HG03025 (cell line): ENCODE results near the gene RPL38.

Experiments
- ATAC-seq: cut with Tn5 transposase; IDR thresholded peaks from one replicate; pipeline ENCODE4 v1.9.1; 2021; ENCODE audit warnings: mild to moderate bottlenecking, moderate library complexity; ENCODE audit not compliant: unreplicated experiment, low FRiP score

Gene RPL38

GRCh38 chr17:74223901-74224300 is 20.4 kb downstream of the RPL38 start:
- no peak for ATAC-seq

DNA sequence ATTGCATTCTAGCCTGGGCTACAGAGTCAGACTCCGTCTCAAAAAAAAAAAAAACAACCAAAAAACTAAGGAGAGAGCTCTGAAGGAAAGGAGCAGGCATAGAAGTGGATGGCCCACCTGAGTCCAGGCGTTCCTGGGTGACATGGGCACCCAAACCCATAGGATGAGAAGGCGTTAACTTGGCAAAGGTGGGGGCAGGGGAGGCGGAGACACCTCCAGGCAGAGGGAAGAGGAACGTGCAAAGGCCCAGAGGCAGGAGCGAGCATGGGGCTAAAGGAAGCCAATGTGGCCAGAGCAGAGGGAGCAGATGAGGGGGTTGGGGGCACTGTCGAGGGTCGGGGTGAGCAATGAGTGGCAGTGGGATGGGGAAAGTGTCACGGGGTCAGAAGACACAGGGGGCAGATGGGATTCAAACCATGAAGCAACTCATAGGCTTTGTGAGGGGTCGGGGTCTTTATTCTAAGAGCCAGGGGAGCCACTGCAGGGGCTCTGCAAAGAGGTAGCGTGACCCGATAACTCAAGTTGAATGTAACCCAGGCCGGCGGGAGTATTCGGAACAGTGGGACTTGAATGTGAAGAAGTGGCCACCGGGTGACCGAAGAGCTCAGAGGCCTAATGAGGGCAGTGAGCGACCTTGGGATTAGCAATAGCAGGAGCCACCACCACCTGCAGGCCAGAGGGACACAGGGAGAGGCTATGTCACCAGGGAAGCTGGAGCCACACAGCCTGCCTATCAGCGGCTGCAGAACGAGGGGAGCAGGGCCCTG is 21.7 kb downstream of the RPL38 start:
- ATAC-seq: no peak

GRCh38 chr17:74226252-74226651 is 22.8 kb downstream of the RPL38 start:
- ATAC-seq: no peak

DNA sequence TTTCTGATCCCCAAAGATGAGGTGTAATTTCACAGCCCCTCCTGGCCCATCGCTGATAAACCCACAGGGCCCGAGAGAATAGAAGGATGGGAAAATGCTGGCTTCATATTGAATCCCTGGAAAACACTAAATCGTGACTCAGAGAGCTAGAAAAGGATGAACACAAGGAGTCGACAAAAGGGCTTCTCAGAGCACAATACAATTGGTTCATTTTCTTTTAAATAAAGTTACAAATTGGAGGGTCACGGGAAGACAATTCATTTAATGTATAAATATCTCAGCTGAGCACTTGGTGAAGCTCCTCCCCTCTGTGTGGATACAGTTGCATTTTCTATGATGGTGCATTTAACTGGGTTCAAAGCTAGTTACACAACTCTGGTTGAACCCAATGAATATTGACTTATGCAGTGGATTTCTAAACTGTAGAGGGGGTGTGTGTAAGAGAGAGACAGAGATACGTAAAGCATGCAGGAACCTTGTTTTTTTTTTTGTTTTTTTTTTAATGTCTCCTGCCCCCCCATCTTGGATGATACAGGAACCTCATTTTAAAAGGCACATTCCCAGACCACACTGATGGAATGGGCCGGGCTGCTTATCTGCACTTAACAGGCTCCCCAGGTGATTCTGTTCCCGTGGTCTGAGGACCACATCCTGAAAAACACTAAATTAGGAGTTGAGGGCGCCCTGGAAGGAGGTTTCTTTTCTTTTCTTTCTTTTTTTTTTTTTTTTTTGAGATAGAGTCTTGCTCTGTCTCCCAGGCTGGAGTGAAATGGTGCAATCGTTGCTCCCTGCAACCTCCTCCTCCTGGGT is 24.0 kb downstream of the RPL38 start:
- no peak for ATAC-seq

DNA sequence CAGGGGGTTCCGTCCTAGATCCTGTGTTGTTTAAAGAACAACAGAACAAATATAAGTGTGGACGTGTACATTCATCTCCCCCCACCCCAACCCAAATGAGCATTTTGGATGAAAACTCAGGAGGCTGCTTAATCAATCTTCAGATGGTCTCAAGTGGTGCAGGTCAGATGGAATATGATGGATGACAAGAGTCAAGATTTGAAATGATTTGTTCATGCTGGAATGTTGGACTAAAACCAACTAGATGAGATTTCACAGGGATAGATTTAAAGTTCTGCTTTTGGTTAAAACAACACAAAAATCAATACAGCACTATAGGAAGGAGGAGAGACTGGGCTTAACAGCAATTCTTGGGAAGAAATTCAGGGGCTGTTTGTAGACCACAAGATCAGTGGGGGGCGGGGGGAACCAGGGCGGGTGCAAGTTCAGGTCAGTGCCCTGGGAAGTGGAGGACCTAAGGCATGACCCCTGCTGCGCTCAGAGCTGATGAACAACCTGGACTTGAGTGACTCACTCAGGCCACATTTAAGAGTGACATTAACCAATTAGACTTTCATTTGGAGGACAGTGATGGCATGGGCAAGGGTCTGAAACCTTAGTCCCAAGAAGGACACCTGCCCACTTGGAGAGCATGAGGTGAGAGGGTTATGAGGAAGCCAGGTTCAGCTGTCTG is 25.0 kb downstream of the RPL38 start:
- no peak for ATAC-seq

DNA sequence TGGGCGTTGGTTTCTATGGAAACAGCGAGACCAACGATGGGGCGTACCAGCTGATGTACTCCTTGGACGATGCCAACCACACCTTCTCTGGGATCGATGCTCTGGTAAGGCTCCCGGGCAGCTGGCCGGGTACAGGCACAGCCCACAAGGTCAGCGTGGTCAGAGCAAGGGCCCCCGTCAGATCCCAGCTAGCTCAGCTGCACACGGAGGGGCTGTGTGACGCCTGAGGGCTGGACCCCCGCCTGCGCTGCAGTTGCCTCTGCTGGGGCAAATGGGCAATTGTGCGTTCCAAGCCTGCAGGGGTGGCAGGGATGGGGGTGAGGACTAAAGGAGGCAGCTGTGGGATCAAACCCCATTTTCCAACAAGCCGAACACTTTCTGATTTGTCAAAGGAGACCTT is 27.4 kb downstream of the RPL38 start:
- ATAC-seq: no peak

- ATAC-seq: no peak
These were observed 28.7 kb downstream of the RPL38 start for GRCh38 chr17:74231928-74232907.

DNA sequence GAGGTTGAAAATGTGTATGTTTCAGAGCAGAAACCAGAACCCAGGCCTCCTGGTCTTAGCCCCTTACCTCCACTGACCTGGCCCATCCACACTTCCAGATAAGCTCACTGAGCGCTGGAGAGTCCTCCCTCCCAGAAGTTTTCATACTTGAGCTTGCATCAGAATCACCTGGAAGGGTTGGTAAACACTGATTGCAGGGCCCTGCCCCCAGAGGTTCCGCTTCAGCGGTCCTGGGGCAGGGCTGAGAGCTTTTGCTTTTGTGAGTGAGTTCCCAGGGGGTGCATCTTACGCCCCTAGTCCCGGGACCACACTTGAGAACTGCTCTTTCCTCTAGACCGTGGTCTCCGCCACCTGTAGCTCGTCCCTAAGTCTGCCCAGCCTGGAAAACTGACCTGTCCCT is 30.5 kb downstream of the RPL38 start:
- no peak for ATAC-seq

DNA sequence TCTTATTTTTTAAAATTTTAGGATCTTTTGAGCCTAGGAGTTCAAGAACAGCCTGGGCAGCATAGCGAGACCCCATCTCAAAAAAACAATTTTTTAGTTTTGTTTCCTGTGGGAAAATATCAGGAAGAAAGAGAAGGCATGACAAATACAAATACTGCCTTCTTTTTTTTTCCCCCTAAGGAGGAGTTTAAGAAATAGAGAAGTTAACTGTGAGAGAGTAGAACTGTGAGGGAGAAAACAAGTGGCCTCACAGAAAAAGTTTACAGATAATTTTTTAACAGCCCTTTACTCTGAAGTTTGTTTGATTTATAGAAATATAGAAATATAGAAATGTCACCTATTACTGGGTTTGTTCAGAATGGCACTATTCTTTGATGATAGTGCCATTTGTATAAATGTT is 31.0 kb downstream of the RPL38 start:
- ATAC-seq: no peak

- ATAC-seq: no peak
These were observed 31.6 kb downstream of the RPL38 start for GRCh38 chr17:74235040-74235581.

DNA sequence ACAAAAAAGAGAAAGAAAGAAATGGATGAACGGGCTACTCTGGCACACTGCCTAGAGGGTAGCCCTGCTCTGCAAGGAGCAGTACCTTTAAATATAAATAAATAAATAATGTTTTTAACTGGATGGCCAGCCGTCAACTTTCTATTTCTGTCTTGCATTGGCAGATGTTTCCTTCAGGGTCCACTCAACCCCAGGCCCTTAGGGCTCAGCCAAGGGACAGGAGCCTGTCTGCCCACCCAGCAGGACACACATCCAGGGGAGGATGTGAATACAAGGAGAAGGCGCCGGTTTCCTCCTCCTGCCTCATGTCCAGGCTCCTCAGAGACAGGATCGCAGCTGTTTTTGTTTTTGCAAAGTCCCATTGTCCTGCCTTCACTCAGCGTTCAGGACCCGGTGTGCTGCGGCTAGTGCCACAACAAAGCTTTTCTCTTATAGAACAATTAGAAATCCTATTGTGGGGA is 32.5 kb downstream of the RPL38 start:
- no peak for ATAC-seq

GRCh38 chr17:74237321-74237720 is 33.8 kb downstream of the RPL38 start:
- ATAC-seq: no peak

- ATAC-seq: no peak
These were observed 35.7 kb downstream of the RPL38 start for GRCh38 chr17:74239172-74239571.

- ATAC-seq: no peak
These were observed 37.2 kb downstream of the RPL38 start for GRCh38 chr17:74240618-74241205.

GRCh38 chr17:74241431-74241830 is 38.0 kb downstream of the RPL38 start:
- ATAC-seq: no peak

DNA sequence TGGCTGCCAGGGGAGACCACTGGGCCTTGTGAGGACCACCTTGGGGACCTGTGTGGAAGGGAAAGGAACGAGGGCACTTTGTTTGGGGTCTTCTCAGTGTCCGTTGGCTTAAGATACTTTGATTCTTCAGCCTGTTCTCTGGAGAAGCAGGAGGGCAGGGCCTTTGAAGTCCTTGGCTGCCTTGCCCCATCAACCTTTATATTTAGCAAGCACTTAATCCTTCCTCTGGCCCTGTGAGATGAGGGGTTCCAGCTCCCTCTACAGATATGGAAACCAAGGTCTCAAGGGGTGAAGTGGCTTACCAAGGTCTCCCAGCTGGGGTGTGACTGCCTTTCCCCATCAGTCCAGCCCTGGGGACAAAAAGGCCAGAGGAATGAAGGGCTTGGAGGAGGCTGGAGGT is 38.4 kb downstream of the RPL38 start:
- no peak for ATAC-seq

- no peak for ATAC-seq
These were observed 39.7 kb downstream of the RPL38 start for GRCh38 chr17:74243013-74243755.

DNA sequence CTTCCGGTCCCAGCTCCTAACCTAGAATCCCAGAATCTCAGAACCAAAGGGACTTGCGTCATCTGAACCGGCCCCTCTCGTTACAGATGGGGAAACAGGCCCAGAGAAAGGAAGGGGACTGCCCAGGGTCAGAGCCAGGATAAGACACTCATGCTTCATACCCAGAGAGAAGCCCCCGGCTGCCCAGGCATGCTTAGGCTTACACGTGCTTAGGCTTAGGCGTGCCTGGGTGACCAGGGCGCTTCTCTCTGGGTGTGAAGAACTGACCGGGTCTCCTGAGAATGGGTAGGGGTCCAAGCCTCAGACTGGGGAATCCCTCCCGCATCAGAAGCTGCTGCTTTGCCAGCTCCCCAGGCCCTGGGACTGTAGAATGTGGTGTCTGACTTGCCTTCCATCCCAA is 40.6 kb downstream of the RPL38 start:
- no peak for ATAC-seq

GRCh38 chr17:74244548-74244947 is 41.1 kb downstream of the RPL38 start:
- ATAC-seq: no peak
